Fibroblast of pulmonary artery (primary cell): Measurements from ENCODE around the gene HOXA11.

Experiments used
- DNase-seq: peaks from one replicate; pipeline ENCODE4 v3.0.0-alpha.2; 2010; ENCODE audit warnings: low read depth
- H3K4me3 ChIP-seq: replicated peaks from 2 replicates; pipeline ENCODE4 v1.5.1; 2011; ENCODE audit warnings: low read depth, mild to moderate bottlenecking, control low read depth, low read length, moderate library complexity
- CTCF ChIP-seq: IDR thresholded peaks from 2 replicates; pipeline ENCODE4 v1.5.1; 2011; ENCODE audit warnings: mild to moderate bottlenecking, control low read depth, low read length, inconsistent platforms; ENCODE audit errors: missing control alignments

HOXA11 gene

DNA sequence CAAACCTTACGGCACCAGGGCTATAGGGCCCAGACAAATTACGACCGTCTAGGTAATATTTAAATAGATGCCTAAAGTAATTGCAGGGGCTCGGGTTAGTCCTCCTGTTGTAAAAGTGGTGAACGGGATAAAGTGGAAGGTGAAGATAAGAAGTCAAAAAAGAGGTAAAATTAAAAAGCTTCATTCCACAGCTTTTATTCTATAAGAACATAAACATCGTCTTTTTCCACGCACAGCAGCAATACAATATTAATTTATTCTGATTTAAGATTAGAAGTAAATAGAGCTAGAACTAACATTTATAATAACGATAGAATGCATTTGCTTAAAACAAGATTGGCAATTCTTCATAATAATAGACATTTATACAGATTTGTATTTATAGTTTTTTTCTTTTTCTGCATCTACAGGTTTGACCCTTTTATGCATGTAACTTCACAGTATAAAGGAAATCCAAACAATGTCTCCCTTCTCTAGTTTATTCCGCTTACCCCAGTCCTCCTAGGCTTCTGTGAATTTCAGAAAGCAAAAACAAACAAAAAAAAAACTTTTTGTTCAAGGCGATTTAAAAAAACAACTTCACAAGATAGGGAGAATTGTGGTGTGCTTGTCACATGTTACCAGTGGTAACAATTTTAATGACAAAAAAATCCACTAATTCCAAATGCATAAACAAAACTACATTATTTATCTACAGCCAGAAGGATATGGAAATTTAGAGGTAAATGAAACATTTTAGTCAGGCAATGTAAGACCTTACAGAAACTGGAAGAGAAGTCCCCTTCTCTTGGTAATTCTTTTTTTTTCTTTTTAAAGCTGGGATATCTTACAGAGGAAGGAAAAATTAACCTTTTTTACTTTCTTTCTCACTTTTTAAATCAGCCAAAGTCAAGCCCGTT, 14.4 kb downstream of the HOXA11 start:
- DNase-seq = no peak
- TF ChIP-seq CTCF = no peak
- no peak overlapping the region for H3K4me3 ChIP-seq

- no peak for DNase-seq
- TF ChIP-seq CTCF = no peak
- H3K4me3 ChIP-seq = no peak overlapping the region
These were observed 15.2 kb downstream of the HOXA11 start for GRCh38 chr7:27169658-27170425.

DNA sequence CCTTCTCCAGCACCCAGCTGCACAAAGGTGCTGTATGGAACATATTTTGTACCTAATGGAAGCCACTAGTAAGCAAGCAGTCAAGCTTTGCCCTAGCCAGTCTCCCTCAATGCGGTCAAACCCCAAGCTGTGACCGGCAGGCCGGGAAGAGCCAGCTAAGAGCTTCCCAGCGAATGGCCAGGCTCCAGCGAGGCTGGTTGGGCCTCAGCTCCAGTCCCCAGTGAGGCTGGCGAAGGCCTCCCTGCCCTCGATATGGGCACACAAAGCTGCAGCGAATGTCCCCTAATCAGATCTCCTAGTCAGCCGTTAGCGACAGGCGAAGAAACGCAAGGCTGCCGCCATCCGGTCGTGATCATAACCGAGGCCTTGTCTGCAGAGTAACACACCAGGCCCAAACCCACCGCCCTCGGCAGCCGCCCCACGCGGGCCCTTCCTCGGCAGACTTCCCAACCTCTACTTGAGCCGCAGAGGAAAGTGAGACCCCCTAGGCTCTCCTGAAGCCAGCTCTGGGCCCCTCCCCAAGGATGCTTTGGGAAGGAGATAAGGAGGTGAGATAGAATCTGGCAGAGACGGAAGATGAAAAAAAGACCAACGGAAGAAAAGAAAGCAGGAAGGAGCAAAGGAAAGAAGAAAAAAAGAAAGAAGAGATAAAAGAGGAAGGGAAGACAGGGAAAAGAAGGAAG, 16.6 kb downstream of the HOXA11 start:
- DNase-seq = no peak
- TF ChIP-seq CTCF = no peak
- no peak overlapping the region for H3K4me3 ChIP-seq

GRCh38 chr7:27167916-27168264, 17.1 kb downstream of the HOXA11 start:
- DNase-seq = no peak
- no peak overlapping the region for H3K4me3 ChIP-seq
- TF ChIP-seq CTCF = no peak

- DNase-seq = no peak
- no peak for TF ChIP-seq CTCF
- no peak overlapping the region for H3K4me3 ChIP-seq
These were observed 18.2 kb downstream of the HOXA11 start for GRCh38 chr7:27166531-27167505.

- H3K4me3 ChIP-seq = no peak overlapping the region
- no peak for DNase-seq
- no peak for TF ChIP-seq CTCF
These were observed 19.0 kb downstream of the HOXA11 start for GRCh38 chr7:27165996-27166530.
